NCI-H2196 (cell line): Measurements from ENCODE around the gene ILF2.
"Not testable (repeated sequence)": the region's sequence is repeated elsewhere in the genome, so short reads cannot be mapped to it uniquely, and the experiment has no call there.

Source experiments
- DNase-seq: peaks from one replicate; lab custom pipeline; 2025; ENCODE audit not compliant: unreplicated experiment; lab: John Stamatoyannopoulos, UW

The ILF2 gene

GRCh38 chr1:153649863-153650235 lies 20.9 kb downstream of the ILF2 start:
- peak; percentile 88 for DNase-seq

GRCh38 chr1:153649137-153649862 lies 21.5 kb downstream of the ILF2 start:
- peak; percentile 67 for DNase-seq

GRCh38 chr1:153648000-153648643 lies 22.7 kb downstream of the ILF2 start:
- no peak for DNase-seq

GRCh38 chr1:153647346-153647714 lies 23.5 kb downstream of the ILF2 start:
- DNase-seq, result no peak

- DNase-seq, result no peak
Measured at GRCh38 chr1:153646672-153647345, 24.0 kb downstream of the ILF2 start.

GRCh38 chr1:153643816-153644215 lies 27.0 kb downstream of the ILF2 start:
- no peak for DNase-seq

GRCh38 chr1:153643100-153643499 lies 27.7 kb downstream of the ILF2 start:
- DNase-seq, result no peak

- DNase-seq, result no peak
Measured at GRCh38 chr1:153642161-153642560, 28.6 kb downstream of the ILF2 start.

- DNase-seq, result no peak
Measured at GRCh38 chr1:153640861-153641260, 29.9 kb downstream of the ILF2 start.

GRCh38 chr1:153640213-153640612 lies 30.6 kb downstream of the ILF2 start:
- DNase-seq, result not testable (repeated sequence)

GRCh38 chr1:153639280-153639679 lies 31.5 kb downstream of the ILF2 start:
- DNase-seq, result no peak

GRCh38 chr1:153638261-153638660 lies 32.5 kb downstream of the ILF2 start:
- no peak for DNase-seq

- no peak for DNase-seq
Measured at GRCh38 chr1:153636312-153636711, 34.5 kb downstream of the ILF2 start.

GRCh38 chr1:153635872-153636271 lies 34.9 kb downstream of the ILF2 start:
- DNase-seq, result no peak

GRCh38 chr1:153633754-153634665 lies 36.8 kb downstream of the ILF2 start, which contains the start of gene CHTOP:
TSS of gene CHTOP (plus strand) at chr1:153634066. CDS start at chr1:153636589, 2,523 bp downstream.
- DNase-seq, result peak; percentile 98

- DNase-seq, result peak; percentile 75
Measured at GRCh38 chr1:153633161-153633753, 37.5 kb downstream of the ILF2 start.

- DNase-seq, result no peak
Measured at GRCh38 chr1:153631047-153632022, 39.5 kb downstream of the ILF2 start.

GRCh38 chr1:153630384-153630783 lies 40.4 kb downstream of the ILF2 start:
- no peak for DNase-seq

- DNase-seq, result no peak
Measured at GRCh38 chr1:153629971-153630370, 40.8 kb downstream of the ILF2 start.

- DNase-seq, result no peak
Measured at GRCh38 chr1:153629343-153629665, 41.5 kb downstream of the ILF2 start.
